ENCODE measurements around the gene LIPI.
"Not testable (repeated sequence)": the region's sequence is repeated elsewhere in the genome, so short reads cannot be mapped to it uniquely, and the experiment has no call there.

LIPI gene

DNA sequence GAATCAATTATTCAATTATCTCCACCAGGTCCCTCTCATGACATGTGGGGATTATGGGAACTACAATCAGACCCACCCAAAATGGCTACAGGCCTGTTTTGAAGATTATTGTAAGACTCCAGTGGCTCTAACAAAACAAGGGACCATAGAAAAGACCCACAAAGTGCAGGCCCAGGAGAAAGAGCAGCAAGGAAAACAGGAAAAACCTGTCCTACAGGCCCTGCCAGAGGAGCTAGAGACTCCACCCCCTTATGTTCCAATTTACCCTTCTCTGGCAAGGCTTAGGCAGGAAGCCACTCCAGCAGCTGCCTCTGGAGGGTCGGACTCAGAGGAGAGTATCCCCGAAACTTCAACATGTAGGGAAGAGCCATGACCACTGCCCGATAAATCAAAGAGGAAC lies 96.5 kb downstream of the LIPI start:
- no peaks in the 10 kb centered on the region for H3K27me3 ChIP-seq (ENCODE audit: control insufficient read depth, insufficient read depth, low read length)
- H3K27ac ChIP-seq (ENCODE audit: low read depth, low read length): no peak overlapping the region
- no peaks in the 10 kb centered on the region for H3K36me3 ChIP-seq (ENCODE audit: control insufficient read depth, insufficient read depth, low read length)
- no peak overlapping the region for H3K4me3 ChIP-seq (ENCODE audit: low read length)
- H3K4me1 ChIP-seq (ENCODE audit: control insufficient read depth, insufficient read depth, low read length): no peaks in the 10 kb centered on the region
- H3K9ac ChIP-seq (ENCODE audit: low read length): no peak overlapping the region

DNA sequence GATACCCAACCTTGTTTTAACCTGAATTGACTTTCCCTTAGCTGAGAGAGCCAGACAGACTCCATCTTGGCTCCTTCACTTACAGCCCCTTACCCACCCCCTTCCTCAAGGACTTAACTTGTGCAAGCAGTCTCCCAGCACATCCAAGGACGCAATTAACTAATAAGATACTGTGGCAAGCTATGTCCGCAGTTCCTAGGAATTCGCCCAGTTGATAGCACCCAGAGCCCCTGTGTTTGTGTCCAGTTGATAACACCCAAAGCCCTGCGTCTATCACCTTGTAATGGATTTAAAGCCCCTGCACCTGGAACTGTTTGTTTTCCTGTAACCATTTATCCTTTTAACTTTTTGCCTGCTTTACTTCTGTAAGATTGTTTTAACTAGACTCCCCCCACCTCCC lies 106.2 kb downstream of the LIPI start:
- H3K27ac ChIP-seq (ENCODE audit: low read depth, low read length); H3K4me3 ChIP-seq (ENCODE audit: low read length); H3K4me1 ChIP-seq (ENCODE audit: control insufficient read depth, insufficient read depth, low read length); H3K9ac ChIP-seq (ENCODE audit: low read length); H3K36me3 ChIP-seq (ENCODE audit: control insufficient read depth, insufficient read depth, low read length); H3K27me3 ChIP-seq (ENCODE audit: control insufficient read depth, insufficient read depth, low read length): not testable (repeated sequence)

DNA sequence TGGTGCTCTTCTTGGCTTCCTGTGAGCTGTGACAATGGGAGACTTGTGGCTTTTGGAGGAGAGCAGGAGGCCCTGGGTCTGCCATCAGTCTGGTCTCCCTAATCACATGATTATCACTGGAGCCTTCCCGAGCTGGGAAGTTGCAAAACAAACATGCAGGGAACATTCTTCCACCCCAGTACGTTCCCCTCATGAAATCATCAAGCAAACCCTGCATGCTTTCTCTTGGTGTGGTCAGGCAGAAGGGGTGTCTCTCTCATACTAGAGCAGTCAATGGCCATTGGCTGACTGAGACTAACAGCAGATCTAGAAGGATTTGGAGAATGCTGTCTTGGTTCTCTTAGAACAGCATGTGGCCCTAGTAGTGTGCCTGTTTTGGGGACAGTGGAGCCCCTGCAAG lies 111.2 kb downstream of the LIPI start:
- no peaks in the 10 kb centered on the region for H3K4me1 ChIP-seq (ENCODE audit: control insufficient read depth, insufficient read depth, low read length)
- no peak overlapping the region for H3K27ac ChIP-seq (ENCODE audit: low read depth, low read length)
- no peaks in the 10 kb centered on the region for H3K27me3 ChIP-seq (ENCODE audit: control insufficient read depth, insufficient read depth, low read length)
- H3K36me3 ChIP-seq (ENCODE audit: control insufficient read depth, insufficient read depth, low read length): peaks cover 4% of the 10 kb centered on the region
- no peak overlapping the region for H3K4me3 ChIP-seq (ENCODE audit: low read length)
- H3K9ac ChIP-seq (ENCODE audit: low read length): no peak overlapping the region

DNA sequence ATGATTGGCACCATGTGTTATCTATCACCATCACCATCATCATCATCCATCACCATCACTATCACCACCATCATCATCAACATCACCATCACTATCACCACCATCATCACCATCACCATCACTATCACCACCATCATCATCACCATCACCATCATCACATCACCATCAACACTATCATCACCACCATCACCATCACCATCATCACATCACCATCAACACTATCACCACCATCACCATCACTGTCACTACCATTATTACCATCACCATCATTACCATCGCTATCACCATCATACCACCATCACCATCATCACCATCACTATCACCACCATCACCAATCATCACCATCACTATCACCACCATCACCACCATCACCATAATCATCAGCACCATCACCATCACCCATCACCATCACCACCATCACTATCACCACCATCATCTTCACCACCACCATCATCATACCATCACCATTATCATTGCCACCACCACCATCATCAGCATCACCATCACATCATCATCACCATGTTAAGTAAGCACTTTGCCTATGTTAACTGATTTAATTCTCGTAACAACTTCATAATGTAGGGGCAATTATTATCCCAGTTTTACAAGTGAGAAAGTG lies 112.8 kb downstream of the LIPI start:
- Histone ChIP-seq H3K4me3 (ENCODE audit: low read length) (no peak overlapping the region), H3K9ac (ENCODE audit: low read length) (no peak overlapping the region), H3K27ac (ENCODE audit: low read depth, low read length) (no peak overlapping the region), H3K36me3 (ENCODE audit: control insufficient read depth, insufficient read depth, low read length) (peaks cover 4% of the 10 kb centered on the region), H3K4me1 (ENCODE audit: control insufficient read depth, insufficient read depth, low read length) (no peaks in the 10 kb centered on the region), H3K27me3 (ENCODE audit: control insufficient read depth, insufficient read depth, low read length) (no peaks in the 10 kb centered on the region)

DNA sequence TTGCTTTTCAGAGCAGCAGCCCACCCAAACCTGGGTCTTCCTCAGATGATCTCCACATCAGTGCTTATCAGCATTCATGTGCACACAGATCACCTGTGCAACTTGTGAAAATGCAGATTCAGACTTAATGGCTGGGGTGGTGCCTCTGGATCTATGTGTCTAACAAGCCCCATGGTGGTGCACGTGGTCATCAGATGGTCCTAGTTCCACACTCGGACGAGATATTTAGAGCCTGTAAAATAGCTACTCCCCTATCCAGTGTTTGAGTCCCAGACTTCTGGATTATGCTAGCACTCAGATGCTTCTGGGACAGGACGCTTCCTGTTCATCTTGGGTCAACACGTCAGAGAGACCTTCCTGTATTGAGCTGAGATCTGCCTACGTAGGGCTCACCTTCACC lies 114.2 kb downstream of the LIPI start:
- H3K27me3 ChIP-seq (ENCODE audit: control insufficient read depth, insufficient read depth, low read length): no peaks in the 10 kb centered on the region
- no peak overlapping the region for H3K4me3 ChIP-seq (ENCODE audit: low read length)

DNA sequence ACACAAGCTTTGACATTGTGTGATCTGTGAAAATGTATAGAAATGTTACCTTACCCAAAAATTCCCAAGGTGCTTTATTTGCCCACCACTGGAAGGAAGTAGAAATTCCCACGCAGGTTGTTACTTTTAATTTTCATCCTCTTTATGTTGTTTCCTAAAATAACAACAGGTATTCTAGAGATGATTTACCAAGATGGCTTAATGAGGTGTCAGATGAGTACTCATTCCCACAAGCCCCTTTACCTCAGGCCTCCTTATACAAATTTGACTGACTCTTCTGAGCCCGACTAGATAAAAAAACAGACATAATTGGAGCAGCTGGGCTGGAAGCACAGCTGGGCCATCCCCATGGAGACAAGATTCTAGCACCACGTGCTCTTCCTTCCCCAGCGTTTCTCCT lies 114.6 kb downstream of the LIPI start:
- H3K27me3 ChIP-seq (ENCODE audit: control insufficient read depth, insufficient read depth, low read length): no peaks in the 10 kb centered on the region
- H3K27ac ChIP-seq (ENCODE audit: low read depth, low read length): no peak overlapping the region
- peaks cover 4% of the 10 kb centered on the region for H3K36me3 ChIP-seq (ENCODE audit: control insufficient read depth, insufficient read depth, low read length)
- no peak overlapping the region for H3K4me3 ChIP-seq (ENCODE audit: low read length)
- H3K9ac ChIP-seq (ENCODE audit: low read length): no peak overlapping the region
- H3K4me1 ChIP-seq (ENCODE audit: control insufficient read depth, insufficient read depth, low read length): no peaks in the 10 kb centered on the region

More for the DNA sequence above, 114.2 kb downstream of the LIPI start:
- Histone ChIP-seq H3K4me1 (ENCODE audit: control insufficient read depth, insufficient read depth, low read length) (no peaks in the 10 kb centered on the region), H3K27ac (ENCODE audit: low read depth, low read length) (no peak overlapping the region), H3K36me3 (ENCODE audit: control insufficient read depth, insufficient read depth, low read length) (peaks cover 4% of the 10 kb centered on the region), H3K9ac (ENCODE audit: low read length) (no peak overlapping the region)

DNA sequence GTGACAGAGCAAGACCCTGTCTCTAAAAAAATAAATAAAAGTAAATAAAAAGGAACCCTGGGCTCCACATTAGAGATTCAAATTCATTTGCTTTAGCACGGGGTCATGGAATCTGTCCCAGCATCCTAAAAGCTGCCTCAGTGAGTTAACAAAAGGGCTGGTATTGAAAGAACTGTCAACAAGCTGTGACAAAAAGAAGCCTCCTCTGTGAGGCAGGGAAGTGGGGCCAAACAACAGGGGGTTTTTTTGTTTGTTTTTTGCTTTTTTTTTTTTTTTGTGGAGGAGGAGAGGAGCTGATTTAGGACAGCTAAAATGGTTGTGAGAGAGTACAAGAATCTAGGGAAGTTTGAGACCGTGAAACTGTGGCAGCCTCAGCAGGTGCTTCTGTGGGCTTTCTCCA lies 115.7 kb downstream of the LIPI start:
- Histone ChIP-seq H3K27me3 (ENCODE audit: control insufficient read depth, insufficient read depth, low read length) (no peaks in the 10 kb centered on the region), H3K27ac (ENCODE audit: low read depth, low read length) (no peak overlapping the region), H3K4me1 (ENCODE audit: control insufficient read depth, insufficient read depth, low read length) (no peaks in the 10 kb centered on the region), H3K36me3 (ENCODE audit: control insufficient read depth, insufficient read depth, low read length) (peaks cover 4% of the 10 kb centered on the region), H3K4me3 (ENCODE audit: low read length) (no peak overlapping the region), H3K9ac (ENCODE audit: low read length) (no peak overlapping the region)

DNA sequence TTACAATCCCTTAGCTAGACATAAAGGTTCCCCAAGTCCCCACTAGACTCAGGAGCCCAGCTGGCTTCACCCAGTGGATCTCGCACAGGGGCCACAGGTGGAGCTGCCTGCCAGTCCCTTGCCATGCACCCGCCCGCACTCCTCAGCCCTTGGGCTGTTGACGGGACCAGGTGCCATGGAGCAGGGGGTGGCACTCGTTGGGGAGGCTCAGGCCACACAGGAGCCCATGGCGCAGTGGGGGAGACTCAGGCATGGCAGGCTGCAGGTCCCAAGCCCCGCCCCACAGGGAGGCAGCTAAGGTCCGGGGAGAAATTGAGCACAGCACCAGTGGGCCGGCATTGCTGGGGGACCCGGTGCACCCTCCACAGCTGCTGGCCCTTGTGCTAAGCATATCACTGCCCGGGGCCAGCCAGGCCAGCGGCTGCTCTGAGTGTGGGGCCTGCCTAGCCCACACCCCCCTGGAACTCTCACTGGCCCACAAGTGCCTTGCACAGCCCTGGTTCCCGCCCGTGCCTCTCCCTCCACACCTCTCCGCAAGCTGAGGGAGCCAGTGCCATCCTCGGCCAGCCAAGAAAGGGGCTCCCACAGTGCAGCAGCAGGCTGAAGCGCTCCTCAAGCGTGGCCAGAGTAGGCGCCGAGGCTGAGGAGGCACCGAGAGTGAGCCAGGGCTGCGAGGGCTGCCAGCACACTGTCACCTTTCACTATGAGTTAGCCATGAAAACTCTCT lies 117.8 kb downstream of the LIPI start:
- Histone ChIP-seq H3K36me3 (ENCODE audit: control insufficient read depth, insufficient read depth, low read length) (peaks cover 2% of the 10 kb centered on the region), H3K9ac (ENCODE audit: low read length) (no peak overlapping the region), H3K27ac (ENCODE audit: low read depth, low read length) (no peak overlapping the region), H3K27me3 (ENCODE audit: control insufficient read depth, insufficient read depth, low read length) (no peaks in the 10 kb centered on the region), H3K4me3 (ENCODE audit: low read length) (no peak overlapping the region), H3K4me1 (ENCODE audit: control insufficient read depth, insufficient read depth, low read length) (no peaks in the 10 kb centered on the region)

DNA sequence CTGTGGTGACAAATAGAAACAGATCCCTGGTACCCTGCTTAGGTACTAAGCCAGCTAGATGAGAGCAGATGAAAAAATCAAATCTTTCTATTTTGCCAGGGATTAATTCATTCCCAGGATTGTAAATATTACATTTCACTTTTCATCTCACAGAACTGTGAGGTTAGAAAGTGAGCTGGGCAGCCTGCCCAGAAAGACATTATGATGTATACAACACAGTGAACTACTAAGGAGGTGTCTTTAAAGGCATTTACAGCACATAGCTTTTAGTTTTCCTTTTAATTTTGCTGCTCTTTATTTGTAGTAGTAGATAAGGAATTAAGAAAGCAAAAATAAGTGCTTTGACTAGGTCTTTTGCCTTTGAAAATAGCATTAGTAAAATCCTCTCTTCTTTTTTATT lies 120.6 kb downstream of the LIPI start:
- not testable (repeated sequence) for H3K4me1 ChIP-seq (ENCODE audit: control insufficient read depth, insufficient read depth, low read length); H3K27ac ChIP-seq (ENCODE audit: low read depth, low read length); H3K9ac ChIP-seq (ENCODE audit: low read length); H3K36me3 ChIP-seq (ENCODE audit: control insufficient read depth, insufficient read depth, low read length); H3K27me3 ChIP-seq (ENCODE audit: control insufficient read depth, insufficient read depth, low read length); H3K4me3 ChIP-seq (ENCODE audit: low read length)

DNA sequence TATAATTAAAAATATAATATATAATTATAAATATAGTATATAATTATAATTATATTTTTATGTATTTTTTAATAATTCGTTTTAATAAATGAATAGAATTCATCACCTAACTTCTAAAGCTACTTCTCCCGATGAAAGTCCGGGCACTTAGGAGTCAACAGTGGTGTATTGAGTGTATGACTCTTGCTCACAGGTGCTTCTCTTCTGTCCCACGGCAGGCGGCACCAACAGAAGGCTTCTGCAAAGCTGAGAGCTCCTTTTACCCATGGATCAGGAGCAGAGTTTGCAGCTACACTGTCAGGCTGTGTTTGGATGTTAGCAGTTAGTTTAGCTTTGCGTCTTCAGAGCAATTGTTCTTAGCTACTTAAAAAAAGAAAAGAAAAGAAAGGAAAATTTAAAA lies 122.4 kb downstream of the LIPI start:
- no peaks in the 10 kb centered on the region for H3K4me1 ChIP-seq (ENCODE audit: control insufficient read depth, insufficient read depth, low read length)

DNA sequence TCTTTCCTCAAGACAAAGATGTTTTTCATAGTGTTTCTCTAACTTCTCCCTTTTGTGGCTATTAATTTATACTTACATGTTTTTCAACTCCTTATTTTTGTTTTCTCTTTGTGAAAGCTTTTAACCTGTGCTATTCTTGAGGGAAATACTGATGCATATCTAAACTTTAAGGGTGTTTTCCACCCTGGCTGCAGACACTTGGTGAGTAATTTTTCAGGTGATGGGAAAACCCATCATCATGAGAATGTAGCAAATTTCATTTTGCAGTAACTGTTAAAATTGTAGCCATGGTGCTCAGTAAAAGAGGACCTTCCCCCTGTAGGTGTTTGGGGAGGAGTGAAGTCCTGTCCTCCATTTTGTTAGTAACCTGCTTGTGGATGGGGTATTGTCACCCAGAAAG lies 124.2 kb downstream of the LIPI start:
- Histone ChIP-seq H3K4me3 (ENCODE audit: low read length) (no peak overlapping the region), H3K9ac (ENCODE audit: low read length) (no peak overlapping the region), H3K36me3 (ENCODE audit: control insufficient read depth, insufficient read depth, low read length) (no peaks in the 10 kb centered on the region), H3K4me1 (ENCODE audit: control insufficient read depth, insufficient read depth, low read length) (no peaks in the 10 kb centered on the region), H3K27ac (ENCODE audit: low read depth, low read length) (no peak overlapping the region), H3K27me3 (ENCODE audit: control insufficient read depth, insufficient read depth, low read length) (no peaks in the 10 kb centered on the region)

More for the DNA sequence above, 122.4 kb downstream of the LIPI start:
- Histone ChIP-seq H3K4me3 (ENCODE audit: low read length) (no peak overlapping the region), H3K27me3 (ENCODE audit: control insufficient read depth, insufficient read depth, low read length) (no peaks in the 10 kb centered on the region), H3K27ac (ENCODE audit: low read depth, low read length) (no peak overlapping the region), H3K9ac (ENCODE audit: low read length) (no peak overlapping the region), H3K36me3 (ENCODE audit: control insufficient read depth, insufficient read depth, low read length) (no peaks in the 10 kb centered on the region)

DNA sequence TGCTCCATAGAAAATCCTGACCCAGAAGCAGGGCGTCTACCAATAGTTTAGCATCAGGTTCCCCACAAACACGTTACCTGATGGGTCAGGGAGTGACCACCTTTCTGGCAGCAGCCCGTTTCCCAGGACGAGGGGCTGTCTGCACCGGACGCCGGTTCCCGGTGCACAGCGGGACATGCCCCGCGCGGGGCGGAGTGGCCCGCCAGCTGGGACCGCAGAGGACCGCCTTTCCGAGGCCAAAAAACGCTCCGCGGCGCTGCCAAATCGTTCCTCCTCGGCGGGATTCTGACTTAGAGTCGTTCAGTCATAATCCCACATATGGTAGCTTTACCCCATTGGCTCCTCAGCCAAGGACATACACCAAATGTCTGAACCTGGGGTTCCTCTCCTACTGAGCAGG lies 126.1 kb downstream of the LIPI start:
- H3K36me3 ChIP-seq (ENCODE audit: control insufficient read depth, insufficient read depth, low read length): no peaks in the 10 kb centered on the region

DNA sequence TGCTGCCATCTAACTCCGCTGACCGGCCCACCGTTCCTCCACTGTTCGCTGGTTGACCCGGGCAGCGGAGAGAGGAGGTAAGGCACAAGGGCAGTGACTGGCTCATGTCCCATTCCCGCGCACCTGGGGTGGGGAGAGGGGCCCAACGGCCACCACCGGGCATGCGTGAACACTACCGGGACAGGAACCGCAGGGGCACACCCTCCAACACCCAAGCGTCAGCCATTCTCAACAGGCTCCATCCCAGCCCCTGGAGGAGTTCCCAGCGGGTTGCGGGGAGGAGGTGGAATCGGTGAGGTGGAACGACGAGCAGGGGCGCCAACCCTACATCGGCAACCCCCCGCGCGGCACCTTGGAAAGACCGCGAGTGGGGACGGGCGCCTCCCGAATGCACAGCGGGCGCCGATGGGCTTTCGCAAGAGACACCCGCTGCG lies 126.7 kb downstream of the LIPI start:
- Histone ChIP-seq H3K9ac (ENCODE audit: low read length) (no peak overlapping the region), H3K4me1 (ENCODE audit: control insufficient read depth, insufficient read depth, low read length) (no peaks in the 10 kb centered on the region), H3K27me3 (ENCODE audit: control insufficient read depth, insufficient read depth, low read length) (no peaks in the 10 kb centered on the region), H3K4me3 (ENCODE audit: low read length) (no peak overlapping the region), H3K27ac (ENCODE audit: low read depth, low read length) (no peak overlapping the region), H3K36me3 (ENCODE audit: control insufficient read depth, insufficient read depth, low read length) (no peaks in the 10 kb centered on the region)

More for the DNA sequence above, 126.1 kb downstream of the LIPI start:
- Histone ChIP-seq H3K27me3 (ENCODE audit: control insufficient read depth, insufficient read depth, low read length) (no peaks in the 10 kb centered on the region), H3K4me1 (ENCODE audit: control insufficient read depth, insufficient read depth, low read length) (no peaks in the 10 kb centered on the region), H3K4me3 (ENCODE audit: low read length) (no peak overlapping the region), H3K27ac (ENCODE audit: low read depth, low read length) (no peak overlapping the region), H3K9ac (ENCODE audit: low read length) (no peak overlapping the region)
